OCI-LY3 (cell line): ENCODE data around the gene CSRP1.

Source experiments
- H2AFZ ChIP-seq: fragments of 200-600, 300-600 bp; shearing (Covaris generic); 2 replicates; pipeline ENCODE4 v1.6.0; 2014; ENCODE audit warnings: antibody characterized with exemption, low read depth, low read length
- H3K27ac ChIP-seq: fragments of 200-600, 300-600 bp; sonication (generic); 2 replicates; pipeline ENCODE4 v1.5.1; 2014; ENCODE audit warnings: mild to moderate bottlenecking, low read length, moderate library complexity, mixed read lengths
- H3K27me3 ChIP-seq: fragments of 200-600, 300-600 bp; sonication (generic); 2 replicates; pipeline ENCODE4 v1.6.1; 2014; ENCODE audit warnings: low read depth, low read length, mixed read lengths
- H3K36me3 ChIP-seq: fragments of 200-600, 300-600 bp; sonication (generic); replicated peaks from 2 replicates; pipeline ENCODE3; 2014; ENCODE audit warnings: low read depth, low read length, mixed read lengths
- H3K4me1 ChIP-seq: fragments of 300-600, 200-600 bp; sonication (generic); 2 replicates; pipeline ENCODE4 v1.6.1; 2014; ENCODE audit warnings: low read length, mixed read lengths
- H3K4me2 ChIP-seq: fragments of 200-600, 300-600 bp; sonication (generic); 2 replicates; pipeline ENCODE4 v1.6.1; 2014; ENCODE audit warnings: low read length, mixed read lengths
- H3K4me3 ChIP-seq: fragments of 300-600, 200-600 bp; sonication (generic); 2 replicates; pipeline ENCODE4 v1.5.1; 2014; ENCODE audit warnings: antibody characterized with exemption, mild to moderate bottlenecking, low read length, moderate library complexity
- H3K79me2 ChIP-seq: fragments of 300-600, 200-600 bp; shearing (Covaris generic); 2 replicates; pipeline ENCODE4 v1.6.1; 2014; ENCODE audit warnings: mild to moderate bottlenecking, low read length, mixed read lengths
- H3K9ac ChIP-seq: fragments of 300-600, 200-600 bp; shearing (Covaris generic); 2 replicates; pipeline ENCODE4 v1.6.0; 2014; ENCODE audit warnings: mild to moderate bottlenecking, low read length, moderate library complexity
- H3K9me3 ChIP-seq: fragments of 200-600, 300-600 bp; shearing (Covaris generic); 2 replicates; pipeline ENCODE4 v1.6.1; 2014; ENCODE audit warnings: low read length, mixed read lengths; ENCODE audit not compliant: insufficient read depth
- H4K20me1 ChIP-seq: fragments of 200-600, 300-600 bp; sonication (generic); 2 replicates; pipeline ENCODE4 v1.6.1; 2016; ENCODE audit warnings: low read length, mixed read lengths; ENCODE audit not compliant: insufficient read depth
- CTCF ChIP-seq: fragments of 200-600, 300-600 bp; sonication (generic); IDR thresholded peaks from 2 replicates; pipeline ENCODE4 v1.5.1; 2014; ENCODE audit warnings: antibody characterized with exemption, low read length, low read depth
- EZH2phosphoT487 ChIP-seq: fragments of 200-600 bp; shearing (Covaris generic); IDR thresholded peaks from 2 replicates; pipeline ENCODE4 v1.6.1; 2018; ENCODE audit warnings: antibody characterized with exemption, mixed run types, low read depth

The CSRP1 gene

DNA sequence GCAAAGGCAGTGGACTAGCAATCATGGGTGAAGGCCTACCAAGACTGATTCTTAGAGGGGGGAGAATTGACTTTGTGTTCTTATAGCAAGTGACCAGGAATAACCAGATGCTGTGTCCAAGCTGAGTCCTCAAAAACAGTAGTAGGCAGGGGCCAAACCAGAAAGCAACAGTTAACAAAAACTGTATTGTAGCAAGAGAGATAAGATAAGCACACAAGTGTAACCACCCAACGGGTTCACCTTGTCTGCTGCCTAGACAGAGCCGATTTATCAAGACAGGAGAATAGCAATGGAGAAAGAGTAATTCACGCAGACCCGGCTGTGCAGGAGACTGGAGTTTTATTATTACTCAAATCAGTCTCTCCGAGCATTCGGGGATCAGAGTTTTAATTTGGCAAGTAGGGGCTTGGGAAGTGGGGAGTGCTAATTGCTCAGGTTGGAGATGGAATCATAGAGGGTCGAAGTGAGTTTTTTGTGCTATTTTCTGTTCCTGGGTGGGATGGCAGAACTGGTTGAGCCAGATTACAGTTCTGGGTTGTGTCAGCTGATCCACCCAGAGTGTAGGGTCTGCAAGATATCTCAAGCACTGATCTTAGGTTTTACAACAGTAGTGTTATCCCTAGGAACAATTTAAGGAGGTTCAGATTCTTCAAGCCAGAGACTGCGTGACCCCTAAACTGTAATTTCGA lies 8.3 kb upstream of the CSRP1 start:
- Histone ChIP-seq H3K27ac (no peak overlapping the region), H3K9me3 (no peaks in the 10 kb centered on the region), H2AFZ (no peak overlapping the region), H3K4me3 (no peak overlapping the region), H4K20me1 (no peaks in the 10 kb centered on the region), H3K4me1 (peaks cover 27% of the 10 kb centered on the region), H3K79me2 (no peaks in the 10 kb centered on the region), H3K36me3 (no peaks in the 10 kb centered on the region), H3K27me3 (no peaks in the 10 kb centered on the region), H3K9ac (no peak overlapping the region), H3K4me2 (no peak overlapping the region)
- no peak for TF ChIP-seq CTCF
- TF ChIP-seq EZH2phosphoT487: no peak

DNA sequence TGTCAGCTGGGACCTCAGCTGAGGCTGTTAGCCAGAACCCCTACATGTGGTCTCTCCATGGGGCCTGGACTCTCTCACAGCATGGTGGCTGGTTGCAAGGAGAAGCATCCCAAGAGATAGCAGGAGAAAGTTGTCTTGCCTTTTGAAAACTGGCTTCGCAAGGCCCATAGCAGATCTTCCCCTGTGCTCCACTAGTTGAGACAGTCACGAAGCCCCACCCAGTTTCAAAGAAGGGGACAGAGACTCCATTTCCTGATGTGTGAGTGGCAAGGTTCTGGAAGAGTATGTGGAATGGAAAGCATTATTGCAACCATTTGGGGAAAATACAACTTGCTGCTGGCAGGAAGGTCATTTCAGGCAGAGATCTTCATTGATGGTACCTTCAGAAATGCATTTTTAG lies 7.5 kb upstream of the CSRP1 start:
- Histone ChIP-seq H3K4me1 (peaks cover 34% of the 10 kb centered on the region), H3K36me3 (no peaks in the 10 kb centered on the region), H3K4me3 (no peak overlapping the region), H4K20me1 (no peaks in the 10 kb centered on the region), H3K9ac (no peak overlapping the region), H2AFZ (no peak overlapping the region), H3K27me3 (no peaks in the 10 kb centered on the region), H3K4me2 (no peak overlapping the region), H3K79me2 (no peaks in the 10 kb centered on the region), H3K27ac (no peak overlapping the region), H3K9me3 (no peaks in the 10 kb centered on the region)
- TF ChIP-seq CTCF (no peak), EZH2phosphoT487 (no peak)

DNA sequence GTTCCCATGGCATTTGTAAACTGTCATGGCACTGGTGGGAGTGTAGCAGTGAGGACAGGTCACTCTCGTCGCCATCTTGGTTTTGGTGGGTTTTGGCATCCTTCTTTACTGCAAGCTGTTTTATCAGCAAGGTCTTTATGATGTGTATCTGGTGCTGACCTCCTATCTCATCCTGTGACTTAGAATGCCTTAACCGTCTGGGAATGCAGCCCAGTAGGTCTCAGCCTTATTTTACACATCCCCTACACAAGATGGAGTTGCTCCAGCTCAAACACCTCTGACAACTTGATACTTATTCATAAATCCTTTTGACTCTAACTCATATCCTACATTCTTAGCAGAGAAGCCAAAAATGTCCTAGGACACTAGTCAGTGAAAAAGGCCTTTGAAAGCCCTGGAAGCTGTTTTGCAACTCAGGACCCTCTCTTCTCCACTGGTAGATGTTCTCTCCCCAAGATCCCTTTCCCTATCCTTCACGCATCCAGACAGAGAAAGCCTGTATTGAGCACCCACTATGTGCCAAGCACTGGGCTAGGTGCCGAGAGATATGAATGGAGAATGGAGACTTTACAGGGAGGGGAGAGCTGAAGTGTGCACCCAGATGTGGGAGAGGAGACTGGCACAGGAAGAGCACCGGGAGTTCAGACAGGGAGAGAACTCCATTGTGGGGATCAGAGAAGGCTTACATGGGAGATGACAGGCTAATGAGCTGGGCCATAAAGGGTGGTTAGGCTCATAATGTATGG lies 6.7 kb upstream of the CSRP1 start:
- Histone ChIP-seq H3K9ac (no peak overlapping the region), H3K4me3 (no peak overlapping the region), H3K36me3 (peaks cover 6% of the 10 kb centered on the region), H3K79me2 (no peaks in the 10 kb centered on the region), H4K20me1 (no peaks in the 10 kb centered on the region), H3K9me3 (no peaks in the 10 kb centered on the region), H2AFZ (no peak overlapping the region), H3K4me1 (peaks cover 42% of the 10 kb centered on the region), H3K4me2 (no peak overlapping the region), H3K27me3 (no peaks in the 10 kb centered on the region), H3K27ac (no peak overlapping the region)
- TF ChIP-seq EZH2phosphoT487: no peak
- TF ChIP-seq CTCF: no peak

DNA sequence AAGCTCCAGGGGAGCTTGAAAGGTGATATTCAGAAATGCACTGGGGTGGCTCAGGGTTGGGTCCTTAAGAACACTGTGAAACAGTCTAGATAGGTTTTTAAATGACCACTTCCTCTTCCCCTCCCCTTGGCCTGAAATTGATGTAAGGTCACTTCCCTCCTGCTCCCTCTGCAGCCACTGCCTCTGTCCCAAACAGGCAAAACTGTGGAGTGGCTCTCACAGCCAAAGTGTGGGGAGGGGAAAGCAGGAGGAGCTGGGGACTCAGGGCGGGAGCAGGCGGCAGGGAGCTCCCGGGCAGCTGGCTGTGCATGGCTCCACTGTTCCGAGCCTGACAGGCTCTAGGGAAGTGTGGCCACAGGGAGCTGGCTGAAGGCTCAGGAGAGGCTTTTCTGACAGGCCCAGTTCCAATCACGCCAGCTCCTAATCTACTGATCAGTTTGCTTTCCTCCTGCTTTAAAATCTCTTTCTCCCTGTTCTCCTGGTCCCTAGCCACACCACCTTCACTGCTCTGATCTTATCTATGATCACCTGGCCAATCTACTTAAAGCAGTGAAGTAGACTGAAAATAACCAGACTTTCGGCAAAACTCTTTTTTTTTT lies 5.1 kb upstream of the CSRP1 start:
- H3K4me1 ChIP-seq: peaks cover 54% of the 10 kb centered on the region
- H3K36me3 ChIP-seq: peaks cover 9% of the 10 kb centered on the region
- no peaks in the 10 kb centered on the region for H3K9me3 ChIP-seq
- peaks cover 8% of the 10 kb centered on the region; the same call in 1 of the 2 replicates for H3K79me2 ChIP-seq
- H2AFZ ChIP-seq: no peak overlapping the region
- H4K20me1 ChIP-seq: no peaks in the 10 kb centered on the region
- peak overlapping the region; percentile 60 for H3K9ac ChIP-seq
- TF ChIP-seq CTCF: no peak
- no peak for TF ChIP-seq EZH2phosphoT487
- no peaks in the 10 kb centered on the region for H3K27me3 ChIP-seq
- H3K27ac ChIP-seq: peak overlapping the region; percentile 83
- peak overlapping the region; percentile 79 for H3K4me2 ChIP-seq
- peak overlapping the region; percentile 65 for H3K4me3 ChIP-seq
